Hair follicle dermal papilla cell (primary cell): Measurements from ENCODE around the gene NAP1L4. TPM values are rescaled to one million over a fixed set of nuclear protein-coding genes. Genes with fewer than 3 reads are reported as not detected.
A peak's percentile ranks its signal among the peaks of the same experiment; 100 is the strongest.

Experiments
- small RNA-seq: library from RNA; depleted of rRNA; stranded (forward); fragments of <200 nt; gene quantifications from one replicate; pipeline ENCODE3, GENCODE V24; 2012
- total RNA-seq: library from RNA; depleted of rRNA; stranded (reverse); fragments of >200 nt; gene quantifications from 2 replicates; pipeline ENCODE4 v1.2.3, GENCODE V29; 2012

The NAP1L4 gene, protein sequence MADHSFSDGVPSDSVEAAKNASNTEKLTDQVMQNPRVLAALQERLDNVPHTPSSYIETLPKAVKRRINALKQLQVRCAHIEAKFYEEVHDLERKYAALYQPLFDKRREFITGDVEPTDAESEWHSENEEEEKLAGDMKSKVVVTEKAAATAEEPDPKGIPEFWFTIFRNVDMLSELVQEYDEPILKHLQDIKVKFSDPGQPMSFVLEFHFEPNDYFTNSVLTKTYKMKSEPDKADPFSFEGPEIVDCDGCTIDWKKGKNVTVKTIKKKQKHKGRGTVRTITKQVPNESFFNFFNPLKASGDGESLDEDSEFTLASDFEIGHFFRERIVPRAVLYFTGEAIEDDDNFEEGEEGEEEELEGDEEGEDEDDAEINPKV
- 70.4 and 74.2 TPM in 2 replicates for total RNA-seq

DNA sequence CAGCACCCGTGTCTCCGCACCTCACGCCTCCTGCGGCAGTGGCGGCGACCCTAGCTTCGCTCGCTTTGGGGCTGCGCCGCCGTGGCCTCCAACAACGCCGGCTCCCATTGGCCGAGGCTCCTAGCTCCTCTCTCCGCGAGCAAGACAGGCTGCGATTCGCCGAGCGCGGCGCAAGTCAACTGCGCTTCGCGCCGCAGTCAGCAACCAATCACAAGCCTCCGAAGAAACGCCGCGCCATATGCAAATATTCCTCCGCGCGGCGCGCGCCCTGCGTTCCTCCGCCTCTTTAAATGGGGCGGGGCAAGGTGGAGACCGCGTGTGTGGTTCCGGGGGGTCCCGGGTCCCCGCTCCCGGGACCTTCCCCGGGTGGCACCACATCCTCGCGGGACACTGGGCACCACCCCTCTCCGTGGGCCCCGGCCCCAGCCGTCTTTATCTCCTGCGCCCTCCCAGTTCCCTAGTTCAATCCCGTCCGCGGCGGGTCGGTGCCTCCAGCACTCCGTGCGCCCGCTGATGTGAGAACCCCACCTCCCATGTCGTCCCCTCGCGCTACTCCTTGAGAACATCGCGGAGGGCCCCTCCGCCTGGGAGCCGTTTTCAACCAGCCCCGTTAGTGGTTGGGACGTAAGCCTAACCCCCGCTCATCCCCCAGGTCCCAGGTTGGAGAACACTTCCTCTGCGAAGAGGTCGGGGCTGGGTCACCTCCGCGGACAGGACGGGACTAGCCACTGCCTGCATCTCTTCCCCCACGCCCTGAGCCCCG lies at the start of gene NAP1L4:
NAP1L4 (minus strand) TSS at position 96 of the 763 bp plus-strand sequence. CDS start 13,109 bp downstream, outside the sequence.

DNA sequence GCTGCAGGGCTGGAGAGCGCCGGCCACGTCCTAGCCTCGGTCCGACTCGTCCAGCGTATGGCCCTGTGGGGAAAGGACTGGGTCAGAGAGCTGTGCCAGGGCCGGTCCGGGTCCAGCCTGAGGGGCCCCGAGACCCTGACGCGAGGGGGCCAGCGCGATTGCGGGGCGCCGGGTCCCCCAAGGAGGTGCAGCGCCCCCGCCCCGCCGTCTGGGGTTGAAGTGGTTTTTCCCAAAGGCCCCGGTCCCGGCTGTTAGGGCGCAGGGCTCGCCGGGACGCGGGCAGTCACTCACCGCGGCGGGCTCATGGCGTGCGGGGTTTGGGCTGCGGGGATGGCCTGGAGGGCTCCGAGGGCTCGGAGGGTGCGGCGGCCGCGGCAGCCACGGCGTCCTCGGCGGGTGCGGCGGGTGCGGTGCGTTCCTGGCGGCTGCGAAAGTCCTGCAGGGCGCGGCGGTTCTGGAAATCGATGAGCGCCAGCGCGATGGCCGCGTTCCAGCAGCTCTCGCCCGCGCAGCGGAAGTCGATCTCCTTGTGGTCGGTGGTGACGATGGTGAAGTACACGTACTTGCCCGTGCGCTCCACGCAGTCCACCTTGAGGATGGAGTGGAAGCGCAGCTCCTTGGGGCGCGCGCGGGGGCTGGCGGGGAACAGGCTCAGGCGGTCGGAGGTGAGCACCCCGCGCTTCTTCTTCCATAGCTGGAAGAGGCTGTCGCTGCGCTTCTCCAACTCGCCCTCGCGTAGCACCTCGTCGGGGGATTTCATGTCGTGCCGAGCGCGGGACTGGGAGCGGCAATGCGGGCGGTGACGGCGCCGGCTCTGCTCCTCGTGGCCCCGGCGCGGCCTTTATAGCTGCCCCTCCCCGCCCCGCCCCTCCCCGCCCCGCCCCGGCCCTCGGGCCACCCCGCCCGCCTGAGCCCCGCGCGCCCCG lies 63.3 kb downstream of the NAP1L4 start, which contains the start of gene PHLDA2:
PHLDA2 (minus strand) TSS at position 816 of the 926 bp plus-strand sequence; CDS start at position 760, 56 bp downstream.

Small RNA genes within 50 kb of the gene (small RNA-seq; reads per million reads assigned to genes)
- 29.0 reads per million, percentile 96 among the genes with 10 or more reads in this experiment for gene SNORA54

Other genes starting within 250 kb of the NAP1L4 start
- gene CDKN1C, start 106.6 kb downstream of the NAP1L4 start, total RNA-seq = 12.4 and 14.8 TPM in 2 replicates
- gene PHLDA2, start 62.9 kb downstream of the NAP1L4 start, total RNA-seq = 3.4 and 4.5 TPM in 2 replicates
- gene CARS1, start 65.1 kb upstream of the NAP1L4 start, total RNA-seq = 121 and 125 TPM in 2 replicates
- 89.0 and 97.5 TPM in 2 replicates for gene OSBPL5, start 173.0 kb upstream of the NAP1L4 start, total RNA-seq
- not detected in 2 replicates for gene MRGPRG, start 226.5 kb upstream of the NAP1L4 start, total RNA-seq
- 0.16 TPM in 1 of 2 replicates, not detected in the other for gene MRGPRE, start 240.1 kb upstream of the NAP1L4 start, total RNA-seq